ENCODE results near the gene TNKS1BP1.

DNA sequence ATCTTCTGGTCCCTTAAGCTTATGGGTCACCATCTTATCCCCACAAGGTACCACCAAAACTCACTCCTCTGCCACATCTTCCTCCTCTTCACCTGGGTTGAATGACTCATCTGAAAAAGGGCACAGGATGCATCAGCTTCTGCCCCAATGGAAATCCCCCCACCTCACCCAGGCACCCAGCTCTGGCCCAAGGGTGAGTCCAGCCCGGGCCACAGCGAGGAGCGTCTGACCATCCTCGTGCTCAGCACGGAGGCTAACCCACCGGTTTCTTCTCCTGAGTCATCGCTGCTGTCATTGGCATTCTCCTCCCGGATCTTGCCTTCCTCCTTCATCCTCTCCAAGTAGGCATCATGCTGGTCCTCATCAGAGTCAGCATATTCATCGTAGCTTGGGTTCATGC lies 5.3 kb upstream of the TNKS1BP1 start:
- TF ChIP-seq, protein P1, sequence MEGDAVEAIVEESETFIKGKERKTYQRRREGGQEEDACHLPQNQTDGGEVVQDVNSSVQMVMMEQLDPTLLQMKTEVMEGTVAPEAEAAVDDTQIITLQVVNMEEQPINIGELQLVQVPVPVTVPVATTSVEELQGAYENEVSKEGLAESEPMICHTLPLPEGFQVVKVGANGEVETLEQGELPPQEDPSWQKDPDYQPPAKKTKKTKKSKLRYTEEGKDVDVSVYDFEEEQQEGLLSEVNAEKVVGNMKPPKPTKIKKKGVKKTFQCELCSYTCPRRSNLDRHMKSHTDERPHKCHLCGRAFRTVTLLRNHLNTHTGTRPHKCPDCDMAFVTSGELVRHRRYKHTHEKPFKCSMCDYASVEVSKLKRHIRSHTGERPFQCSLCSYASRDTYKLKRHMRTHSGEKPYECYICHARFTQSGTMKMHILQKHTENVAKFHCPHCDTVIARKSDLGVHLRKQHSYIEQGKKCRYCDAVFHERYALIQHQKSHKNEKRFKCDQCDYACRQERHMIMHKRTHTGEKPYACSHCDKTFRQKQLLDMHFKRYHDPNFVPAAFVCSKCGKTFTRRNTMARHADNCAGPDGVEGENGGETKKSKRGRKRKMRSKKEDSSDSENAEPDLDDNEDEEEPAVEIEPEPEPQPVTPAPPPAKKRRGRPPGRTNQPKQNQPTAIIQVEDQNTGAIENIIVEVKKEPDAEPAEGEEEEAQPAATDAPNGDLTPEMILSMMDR (IDR thresholded peaks at IDR 0.05), result no peak
- TF ChIP-seq, protein P2, sequence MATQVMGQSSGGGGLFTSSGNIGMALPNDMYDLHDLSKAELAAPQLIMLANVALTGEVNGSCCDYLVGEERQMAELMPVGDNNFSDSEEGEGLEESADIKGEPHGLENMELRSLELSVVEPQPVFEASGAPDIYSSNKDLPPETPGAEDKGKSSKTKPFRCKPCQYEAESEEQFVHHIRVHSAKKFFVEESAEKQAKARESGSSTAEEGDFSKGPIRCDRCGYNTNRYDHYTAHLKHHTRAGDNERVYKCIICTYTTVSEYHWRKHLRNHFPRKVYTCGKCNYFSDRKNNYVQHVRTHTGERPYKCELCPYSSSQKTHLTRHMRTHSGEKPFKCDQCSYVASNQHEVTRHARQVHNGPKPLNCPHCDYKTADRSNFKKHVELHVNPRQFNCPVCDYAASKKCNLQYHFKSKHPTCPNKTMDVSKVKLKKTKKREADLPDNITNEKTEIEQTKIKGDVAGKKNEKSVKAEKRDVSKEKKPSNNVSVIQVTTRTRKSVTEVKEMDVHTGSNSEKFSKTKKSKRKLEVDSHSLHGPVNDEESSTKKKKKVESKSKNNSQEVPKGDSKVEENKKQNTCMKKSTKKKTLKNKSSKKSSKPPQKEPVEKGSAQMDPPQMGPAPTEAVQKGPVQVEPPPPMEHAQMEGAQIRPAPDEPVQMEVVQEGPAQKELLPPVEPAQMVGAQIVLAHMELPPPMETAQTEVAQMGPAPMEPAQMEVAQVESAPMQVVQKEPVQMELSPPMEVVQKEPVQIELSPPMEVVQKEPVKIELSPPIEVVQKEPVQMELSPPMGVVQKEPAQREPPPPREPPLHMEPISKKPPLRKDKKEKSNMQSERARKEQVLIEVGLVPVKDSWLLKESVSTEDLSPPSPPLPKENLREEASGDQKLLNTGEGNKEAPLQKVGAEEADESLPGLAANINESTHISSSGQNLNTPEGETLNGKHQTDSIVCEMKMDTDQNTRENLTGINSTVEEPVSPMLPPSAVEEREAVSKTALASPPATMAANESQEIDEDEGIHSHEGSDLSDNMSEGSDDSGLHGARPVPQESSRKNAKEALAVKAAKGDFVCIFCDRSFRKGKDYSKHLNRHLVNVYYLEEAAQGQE (IDR thresholded peaks at IDR 0.05; ENCODE audit: insufficient read depth in 1 of 2, low read depth in 2 of 2, low read length in 1 of 2), result no peak
- no peak for TF ChIP-seq POLR2AphosphoS5 (IDR thresholded peaks at IDR 0.05; ENCODE audit: low read depth, low read length)
